Memory B cell (primary cell): ENCODE results near the gene DLGAP1.

Experiments used
- ATAC-seq: fragments of 150-1000 bp; cut with Tn5 transposase; 2 replicates; pipeline ENCODE4 v1.10.0; 2021; ENCODE audit warnings: low read depth, mild to moderate bottlenecking, moderate library complexity
- DNase-seq, 2 donors: peaks; one replicate each; pipeline ENCODE4 v3.0.0; 2022; ENCODE audit warnings: low spot score in 2 of 2
- H3K27ac Mint-ChIP-seq: one replicate; pipeline ENCODE4 v1.8.0; 2022; ENCODE audit warnings: mild to moderate bottlenecking, moderate library complexity, mixed read lengths
- H3K27me3 Mint-ChIP-seq: one replicate; pipeline ENCODE4 v1.8.0; 2022; ENCODE audit warnings: mixed read lengths
- H3K36me3 Mint-ChIP-seq: one replicate; pipeline ENCODE4 v1.8.0; 2022; ENCODE audit warnings: mild to moderate bottlenecking, mixed read lengths
- H3K4me1 Mint-ChIP-seq: one replicate; pipeline ENCODE4 v1.8.0; 2022; ENCODE audit warnings: mixed read lengths
- H3K4me3 Mint-ChIP-seq: one replicate; pipeline ENCODE4 v1.8.0; 2022; ENCODE audit warnings: mild to moderate bottlenecking, moderate library complexity, mixed read lengths
- H3K9me3 Mint-ChIP-seq: one replicate; pipeline ENCODE4 v1.8.0; 2022; ENCODE audit warnings: mixed read lengths

Gene DLGAP1

GRCh38 chr18:4233468-4233867 is 221.6 kb downstream of the DLGAP1 start:
- Mint-ChIP-seq H3K4me1 (peaks cover 3% of the 10 kb centered on the region), H3K36me3 (no peaks in the 10 kb centered on the region), H3K4me3 (no peak overlapping the region), H3K9me3 (peaks cover 5% of the 10 kb centered on the region), H3K27ac (no peak overlapping the region), H3K27me3 (no peaks in the 10 kb centered on the region)
- ATAC-seq (no peak), DNase-seq (no peak)

- Mint-ChIP-seq H3K9me3 (peaks cover 10% of the 10 kb centered on the region), H3K27me3 (no peaks in the 10 kb centered on the region), H3K4me3 (no peak overlapping the region), H3K27ac (no peak overlapping the region), H3K4me1 (peaks cover 3% of the 10 kb centered on the region), H3K36me3 (no peaks in the 10 kb centered on the region)
- DNase-seq (no peak), ATAC-seq (no peak)
These were observed 222.5 kb downstream of the DLGAP1 start for GRCh38 chr18:4232656-4233055.

- Mint-ChIP-seq H3K9me3 (peaks cover 10% of the 10 kb centered on the region), H3K36me3 (no peaks in the 10 kb centered on the region), H3K4me3 (no peak overlapping the region), H3K27ac (no peak overlapping the region), H3K27me3 (no peaks in the 10 kb centered on the region), H3K4me1 (peaks cover 3% of the 10 kb centered on the region)
- no peak for ATAC-seq
- no peak for DNase-seq
These were observed 223.8 kb downstream of the DLGAP1 start for GRCh38 chr18:4231260-4231659.

- no peak overlapping the region for H3K4me3 Mint-ChIP-seq
- no peak overlapping the region for H3K27ac Mint-ChIP-seq
- no peak for ATAC-seq
- DNase-seq = no peak
- peaks cover 10% of the 10 kb centered on the region for H3K9me3 Mint-ChIP-seq
- H3K27me3 Mint-ChIP-seq = no peaks in the 10 kb centered on the region
- peaks cover 3% of the 10 kb centered on the region for H3K4me1 Mint-ChIP-seq
- H3K36me3 Mint-ChIP-seq = no peaks in the 10 kb centered on the region
These were observed 224.5 kb downstream of the DLGAP1 start for GRCh38 chr18:4230450-4231168.

- H3K4me1 Mint-ChIP-seq = no peaks in the 10 kb centered on the region
- DNase-seq (no peak), ATAC-seq (no peak)
- no peaks in the 10 kb centered on the region for H3K36me3 Mint-ChIP-seq
- H3K27me3 Mint-ChIP-seq = no peaks in the 10 kb centered on the region
- no peak overlapping the region for H3K27ac Mint-ChIP-seq
- no peak overlapping the region for H3K4me3 Mint-ChIP-seq
- peaks cover 6% of the 10 kb centered on the region for H3K9me3 Mint-ChIP-seq
These were observed 230.9 kb downstream of the DLGAP1 start for GRCh38 chr18:4224031-4224704.

- Mint-ChIP-seq H3K4me1 (no peaks in the 10 kb centered on the region), H3K36me3 (no peaks in the 10 kb centered on the region), H3K4me3 (no peak overlapping the region), H3K27me3 (no peaks in the 10 kb centered on the region), H3K9me3 (peaks cover 12% of the 10 kb centered on the region), H3K27ac (no peak overlapping the region)
- ATAC-seq (no peak), DNase-seq (no peak)
These were observed 243.8 kb downstream of the DLGAP1 start for GRCh38 chr18:4211111-4211837.

GRCh38 chr18:4208366-4208765 is 246.7 kb downstream of the DLGAP1 start:
- Mint-ChIP-seq H3K4me1 (no peaks in the 10 kb centered on the region), H3K36me3 (no peaks in the 10 kb centered on the region), H3K4me3 (no peak overlapping the region), H3K27me3 (no peaks in the 10 kb centered on the region), H3K9me3 (peaks cover 14% of the 10 kb centered on the region), H3K27ac (no peak overlapping the region)
- ATAC-seq (no peak), DNase-seq (no peak)

GRCh38 chr18:4207383-4207985 is 247.6 kb downstream of the DLGAP1 start:
- ATAC-seq (no peak), DNase-seq (no peak)
- no peaks in the 10 kb centered on the region for H3K4me1 Mint-ChIP-seq
- H3K4me3 Mint-ChIP-seq = no peak overlapping the region
- H3K36me3 Mint-ChIP-seq = no peaks in the 10 kb centered on the region
- H3K27me3 Mint-ChIP-seq = no peaks in the 10 kb centered on the region
- no peak overlapping the region for H3K27ac Mint-ChIP-seq
- H3K9me3 Mint-ChIP-seq = peaks cover 14% of the 10 kb centered on the region

GRCh38 chr18:4204438-4204720 is 250.7 kb downstream of the DLGAP1 start:
- ATAC-seq (no peak), DNase-seq (no peak)
- Mint-ChIP-seq H3K4me1 (no peaks in the 10 kb centered on the region), H3K27me3 (no peaks in the 10 kb centered on the region), H3K9me3 (peaks cover 11% of the 10 kb centered on the region), H3K4me3 (no peak overlapping the region), H3K36me3 (no peaks in the 10 kb centered on the region), H3K27ac (no peak overlapping the region)

- Mint-ChIP-seq H3K36me3 (no peaks in the 10 kb centered on the region), H3K4me3 (no peak overlapping the region), H3K9me3 (peaks cover 11% of the 10 kb centered on the region), H3K27me3 (no peaks in the 10 kb centered on the region), H3K4me1 (no peaks in the 10 kb centered on the region), H3K27ac (no peak overlapping the region)
- ATAC-seq = no peak
- DNase-seq = no peak
These were observed 251.3 kb downstream of the DLGAP1 start for GRCh38 chr18:4203568-4204437.

GRCh38 chr18:4200399-4200798 is 254.7 kb downstream of the DLGAP1 start:
- no peak for ATAC-seq
- H3K9me3 Mint-ChIP-seq = peaks cover 7% of the 10 kb centered on the region
- H3K27me3 Mint-ChIP-seq = no peaks in the 10 kb centered on the region

GRCh38 chr18:4198956-4199355 is 256.2 kb downstream of the DLGAP1 start:
- Mint-ChIP-seq H3K27me3 (no peaks in the 10 kb centered on the region), H3K9me3 (peaks cover 7% of the 10 kb centered on the region), H3K4me1 (no peaks in the 10 kb centered on the region), H3K36me3 (no peaks in the 10 kb centered on the region), H3K4me3 (no peak overlapping the region), H3K27ac (no peak overlapping the region)
- no peak for ATAC-seq
- DNase-seq = no peak

More at GRCh38 chr18:4200399-4200798, 254.7 kb downstream of the DLGAP1 start:
- no peaks in the 10 kb centered on the region for H3K4me1 Mint-ChIP-seq
- DNase-seq = no peak
- H3K27ac Mint-ChIP-seq = no peak overlapping the region
- H3K4me3 Mint-ChIP-seq = no peak overlapping the region
- H3K36me3 Mint-ChIP-seq = no peaks in the 10 kb centered on the region

GRCh38 chr18:4196351-4196750 is 258.8 kb downstream of the DLGAP1 start:
- Mint-ChIP-seq H3K36me3 (no peaks in the 10 kb centered on the region), H3K27me3 (no peaks in the 10 kb centered on the region), H3K4me1 (no peaks in the 10 kb centered on the region), H3K9me3 (peaks cover 5% of the 10 kb centered on the region), H3K27ac (no peak overlapping the region), H3K4me3 (no peak overlapping the region)
- no peak for ATAC-seq
- DNase-seq = no peak
